H1 (cell line): ENCODE results near the gene FHIP1B. TPM values are rescaled to one million over a fixed set of nuclear protein-coding genes. Genes with fewer than 3 reads are reported as not detected.

Experiments
- CTCF ChIA-PET: fragments of 300-600 bp; sonication (Branson Sonifier 250); formaldehyde crosslinking; loops from one replicate; lab custom pipeline; 2021; ENCODE audit not compliant: partially characterized antibody; lab: Charles Lee
- POLR2A ChIA-PET: fragments of 300-600 bp; sonication (Branson Sonifier 250); formaldehyde crosslinking; loops from one replicate; lab custom pipeline; 2021; ENCODE audit warnings: inconsistent platforms; ENCODE audit not compliant: partially characterized antibody; lab: Charles Lee
- DNase-seq, 2 experiments: peaks; one replicate each; pipeline versions ENCODE4 v3.0.0 to v3.0.0-alpha.2; 2010 to 2022; ENCODE audit warnings: low spot score in 2 of 2, low read depth in 1 of 2, mixed read lengths in 1 of 2
- FAIRE-seq: peaks from 2 replicates; lab custom pipeline; 2011; peaks lifted over from hg19 to GRCh38; lab: Jason Lieb, UNC
- H2AFZ ChIP-seq: 2 replicates; pipeline ENCODE4 v1.8.1; 2012; ENCODE audit warnings: low read length, inconsistent platforms
- H2AK5ac ChIP-seq: 2 replicates; pipeline ENCODE4 v1.6.1; 2013; ENCODE audit warnings: low read depth, low read length
- H2BK120ac ChIP-seq: replicated peaks from 2 replicates; pipeline ENCODE3; 2013; ENCODE audit warnings: low read depth, low read length, inconsistent platforms
- H2BK12ac ChIP-seq: 2 replicates; pipeline ENCODE4 v1.6.1; 2013; ENCODE audit warnings: low read depth, low read length
- H2BK15ac ChIP-seq: 2 replicates; pipeline ENCODE4 v1.6.1; 2013; ENCODE audit warnings: low read length
- H2BK20ac ChIP-seq: 2 replicates; pipeline ENCODE4 v1.6.1; 2013; ENCODE audit warnings: low read length
- H2BK5ac ChIP-seq: 2 replicates; pipeline ENCODE4 v1.6.1; 2013; ENCODE audit warnings: low read depth, low read length
- H3K14ac ChIP-seq: 2 replicates; pipeline ENCODE4 v1.6.1; 2013; ENCODE audit warnings: inconsistent platforms; ENCODE audit not compliant: insufficient read length
- H3K18ac ChIP-seq: 2 replicates; pipeline ENCODE4 v1.6.1; 2013; ENCODE audit warnings: low read length; ENCODE audit errors: extremely low read depth
- H3K23ac ChIP-seq: 2 replicates; pipeline ENCODE4 v1.6.1; 2013; ENCODE audit warnings: inconsistent platforms; ENCODE audit not compliant: insufficient read length
- H3K23me2 ChIP-seq: 2 replicates; pipeline ENCODE4 v1.6.1; 2013; ENCODE audit warnings: low read depth, low read length
- H3K27ac ChIP-seq: 2 replicates; pipeline ENCODE4 v1.6.1; 2011; ENCODE audit warnings: low read depth, low read length, inconsistent platforms
- H3K27me3 ChIP-seq, 4 experiments: replicated peaks in 1 of 4; 1 replicate in 1 of 4; 2 replicates in 3 of 4; pipeline versions ENCODE4 v1.6.1 to v1.8.1; 2011 to 2013; ENCODE audit warnings: low read length in 3 of 4, mild to moderate bottlenecking in 3 of 4, inconsistent platforms in 2 of 4, mixed read lengths in 2 of 4, moderate library complexity in 1 of 4; ENCODE audit not compliant: control insufficient read depth in 3 of 4, insufficient read depth in 3 of 4; ENCODE audit errors: extremely low read depth in 1 of 4
- H3K36me3 ChIP-seq, 4 experiments: 2 replicates each; pipeline versions ENCODE4 v1.6.1 to v1.8.1; 2011 to 2013; ENCODE audit warnings: mild to moderate bottlenecking in 4 of 4, low read length in 3 of 4, moderate library complexity in 2 of 4, control low read depth in 1 of 4, inconsistent platforms in 1 of 4; ENCODE audit not compliant: insufficient read depth in 4 of 4, control insufficient read depth in 2 of 4
- H3K4ac ChIP-seq: replicated peaks from 2 replicates; pipeline ENCODE3; 2013; ENCODE audit warnings: low read length, low read depth, mixed read lengths, inconsistent platforms; ENCODE audit not compliant: insufficient read length
- H3K4me1 ChIP-seq, 4 experiments: replicated peaks in 1 of 4; 1 replicate in 1 of 4; 2 replicates in 3 of 4; pipeline versions ENCODE4 v1.6.1 to v1.8.1; 2011 to 2013; ENCODE audit warnings: low read length in 3 of 4, inconsistent platforms in 2 of 4, mixed read lengths in 1 of 4; ENCODE audit not compliant: insufficient read depth in 4 of 4, control insufficient read depth in 3 of 4
- H3K4me2 ChIP-seq, 2 experiments: 2 replicates each; pipeline versions ENCODE4 v1.6.1 to v1.8.1; 2011 to 2013; ENCODE audit warnings: low read depth in 2 of 2, low read length in 2 of 2, control low read depth in 1 of 2, inconsistent platforms in 1 of 2, mild to moderate bottlenecking in 1 of 2; ENCODE audit not compliant: insufficient read depth in 1 of 2
- H3K4me3 ChIP-seq, 4 experiments: fragments of 200-600, 300-600 bp in 1 of 4; sonication (generic), shearing (Covaris generic), sonication (Bioruptor Twin) in 1 of 4; 2 replicates each; pipeline versions ENCODE4 v1.5.1 to v1.8.1; 2011 to 2016; ENCODE audit warnings: low read length in 4 of 4, low read depth in 3 of 4, control low read depth in 2 of 4, inconsistent platforms in 2 of 4, mild to moderate bottlenecking in 2 of 4, mixed read lengths in 1 of 4, moderate library complexity in 1 of 4; ENCODE audit not compliant: insufficient read depth in 2 of 4; ENCODE audit errors: extremely low read depth in 1 of 4
- H3K56ac ChIP-seq: replicated peaks from 2 replicates; pipeline ENCODE3; 2013; ENCODE audit warnings: low read depth, mild to moderate bottlenecking, mixed read lengths, low read length, inconsistent platforms; ENCODE audit not compliant: insufficient read length
- H3K79me1 ChIP-seq: 2 replicates; pipeline ENCODE4 v1.6.1; 2013; ENCODE audit warnings: low read depth, low read length, control low read depth
- H3K79me2 ChIP-seq, 2 experiments: 2 replicates each; pipeline versions ENCODE4 v1.6.1 to v1.8.1; 2012 to 2013; ENCODE audit warnings: low read length in 2 of 2, mild to moderate bottlenecking in 2 of 2, inconsistent platforms in 1 of 2; ENCODE audit not compliant: insufficient read depth in 2 of 2, control insufficient read depth in 1 of 2
- H3K9ac ChIP-seq, 4 experiments: replicated peaks in 1 of 4; 1 replicate in 1 of 4; 2 replicates in 3 of 4; pipeline versions ENCODE4 v1.6.1 to v1.8.1; 2011 to 2013; ENCODE audit warnings: low read depth in 3 of 4, low read length in 3 of 4, control low read depth in 2 of 4, mild to moderate bottlenecking in 2 of 4, moderate library complexity in 2 of 4, inconsistent platforms in 1 of 4; ENCODE audit errors: extremely low read depth in 1 of 4
- H3K9me3 ChIP-seq, 2 experiments: 2 replicates each; pipeline versions ENCODE4 v1.6.1 to v1.8.1; 2012 to 2013; ENCODE audit warnings: mild to moderate bottlenecking in 2 of 2, moderate library complexity in 2 of 2, control low read depth in 1 of 2, inconsistent platforms in 1 of 2, low read depth in 1 of 2, low read length in 1 of 2, mixed read lengths in 1 of 2; ENCODE audit not compliant: insufficient read depth in 2 of 2
- H4K20me1 ChIP-seq, 2 experiments: replicated peaks in 1 of 2; 2 replicates each; pipeline versions ENCODE3 to v1.8.1; 2011 to 2013; ENCODE audit warnings: inconsistent platforms in 2 of 2, low read length in 2 of 2, mild to moderate bottlenecking in 1 of 2; ENCODE audit not compliant: insufficient read depth in 2 of 2, control insufficient read depth in 1 of 2
- H4K5ac ChIP-seq: 2 replicates; pipeline ENCODE4 v1.6.1; 2013; ENCODE audit warnings: low read length, low read depth, mixed read lengths, inconsistent platforms; ENCODE audit not compliant: insufficient read length
- H4K8ac ChIP-seq: 2 replicates; pipeline ENCODE4 v1.8.0; 2013; ENCODE audit warnings: mild to moderate bottlenecking, moderate library complexity, low read length, inconsistent platforms; ENCODE audit not compliant: insufficient read depth; ENCODE audit errors: extremely low read depth
- H4K91ac ChIP-seq: replicated peaks from 2 replicates; pipeline ENCODE3; 2013; ENCODE audit warnings: low read length, mixed read lengths, inconsistent platforms; ENCODE audit not compliant: insufficient read length
- BCL11A ChIP-seq, 2 experiments: IDR thresholded peaks; one replicate each; pipeline ENCODE4 v1.6.1; 2011; ENCODE audit warnings: low read depth in 2 of 2, low read length in 2 of 2, mild to moderate bottlenecking in 2 of 2
- CBX5 ChIP-seq: fragments of 300-800, 300-1000 bp; sonication (generic); IDR thresholded peaks from 2 replicates; pipeline ENCODE4 v1.7.1; 2016; ENCODE audit warnings: antibody characterized with exemption, low read length, low read depth
- CHD1 ChIP-seq: IDR thresholded peaks from 2 replicates; pipeline ENCODE4 v1.6.1; 2012; ENCODE audit warnings: low read depth, low read length, improper control_type of control experiment
- CTBP2 ChIP-seq: IDR thresholded peaks from 2 replicates; pipeline ENCODE4 v1.7.0; 2011; ENCODE audit warnings: borderline replicate concordance, mild to moderate bottlenecking, moderate library complexity, mixed read lengths, low read length; ENCODE audit not compliant: insufficient read depth, insufficient read length
- EZH2 ChIP-seq: fragments of 200-600 bp; sonication (generic); IDR thresholded peaks from 2 replicates; pipeline ENCODE4 v1.7.1; 2012; ENCODE audit warnings: low read depth, mild to moderate bottlenecking, moderate library complexity, low read length, inconsistent platforms; ENCODE audit not compliant: severe bottlenecking
- KDM1A ChIP-seq: fragments of 200-600, 300-600 bp; sonication (generic); IDR thresholded peaks from 2 replicates; pipeline ENCODE4 v1.7.1; 2016; ENCODE audit warnings: mild to moderate bottlenecking, low read length, borderline replicate concordance
- MAX ChIP-seq: IDR thresholded peaks from 2 replicates; pipeline ENCODE4 v1.6.1; 2012; ENCODE audit warnings: inconsistent platforms
- POLR2A ChIP-seq, 2 experiments: IDR thresholded peaks; 1 replicate in 1 of 2; 2 replicates in 1 of 2; pipeline ENCODE4 v1.6.1; 2011; ENCODE audit warnings: low read depth in 2 of 2, low read length in 2 of 2, mild to moderate bottlenecking in 2 of 2; ENCODE audit errors: control extremely low read depth in 1 of 2
- POLR2AphosphoS5 ChIP-seq: IDR thresholded peaks from 2 replicates; pipeline ENCODE4 v1.6.1; 2011; ENCODE audit warnings: low read depth, low read length
- RNF2 ChIP-seq: fragments of 200-900, 300-1000 bp; sonication (generic); IDR thresholded peaks from 2 replicates; pipeline ENCODE4 v1.7.1; 2016; ENCODE audit warnings: borderline replicate concordance, low read depth, mild to moderate bottlenecking, antibody characterized with exemption, low read length; ENCODE audit not compliant: poor library complexity, severe bottlenecking; ENCODE audit errors: missing control alignments
- SAP30 ChIP-seq: fragments of 300-600 bp; sonication (generic); IDR thresholded peaks from 2 replicates; pipeline ENCODE4 v1.7.1; 2012; ENCODE audit warnings: low read length, moderate library complexity, mild to moderate bottlenecking, inconsistent platforms; ENCODE audit not compliant: insufficient read depth, insufficient replicate concordance
- TAF1 ChIP-seq: IDR thresholded peaks from 2 replicates; pipeline ENCODE4 v1.6.1; 2011; ENCODE audit warnings: mild to moderate bottlenecking, low read depth, low read length
- TCF12 ChIP-seq: IDR thresholded peaks from 2 replicates; pipeline ENCODE4 v1.6.1; 2011; ENCODE audit warnings: low read depth, mild to moderate bottlenecking, low read length
- ZNF274 ChIP-seq: IDR thresholded peaks from 2 replicates; pipeline ENCODE4 v1.7.0; 2012; ENCODE audit warnings: low read length, borderline replicate concordance; ENCODE audit errors: extremely low read depth
- WGBS, 2 experiments: shearing (Covaris generic) in 1 of 2; methylation state at CpG; one replicate each; pipeline versions ENCODE4 v1.1.6 to v1.1.7; 2013 to 2015; ENCODE audit warnings: low lambda C conversion rate in 2 of 2, mixed read lengths in 2 of 2, inconsistent platforms in 1 of 2, low coverage in 1 of 2, missing lambda C conversion rate in 1 of 2; ENCODE audit not compliant: insufficient replicate concordance in 2 of 2, insufficient coverage in 1 of 2, insufficient read length in 1 of 2; ENCODE audit errors: extremely low coverage in 1 of 2, missing lambda C conversion rate in 1 of 2; 5-methylcytosine and 5-hydroxymethylcytosine counted together
- polyA plus RNA-seq, 7 experiments: library from polyadenylated mRNA; depleted of rRNA in 3 of 7; stranded (reverse) in 5 of 7; unstranded in 2 of 7; fragments of >200 nt in 5 of 7; fragments of 200-250 nt in 2 of 7; gene quantifications; 1 replicate in 5 of 7; 2 replicates in 1 of 7; 4 replicates in 1 of 7; pipeline versions ENCODE4 v1.2.1 to v1.2.3, GENCODE V29; 2011 to 2013; ENCODE audit warnings: missing spikeins in 2 of 7, mixed read lengths in 2 of 7
- total RNA-seq: library from RNA; stranded (reverse); fragmentation: NEBNext Ultra II Directional; extraction: Animal tissue kit (Norgen Biotek cat#: 25700); gene quantifications from 2 replicates; pipeline ENCODE4 v1.2.1, GENCODE V29; 2021

The FHIP1B gene
- total and polyA plus RNA-seq, 2 of the 8 experiments (the other 6 are each of a cell fraction or from before 2014, with no cell fraction given), result 16.8 to 41.9 TPM

- Histone ChIP-seq H2BK20ac (no peak overlapping the region), H3K27ac (no peak overlapping the region), H3K9ac (no peak overlapping the region), H3K23ac (no peak overlapping the region), H3K4me2 (no peak overlapping the region), H3K79me2 (no peaks in the 10 kb centered on the region), H3K79me1 (no peaks in the 10 kb centered on the region), H3K4me3 (no peak overlapping the region), H2BK12ac (no peak overlapping the region), H3K4me1 (peaks cover 0 to 3% (median 1%) of the 10 kb centered on the region in 4 experiments; a peak in 2 of 7 replicates), H3K27me3 (no peaks in the 10 kb centered on the region), H3K4ac (no peak overlapping the region), H3K18ac (no peak overlapping the region), H3K23me2 (no peaks in the 10 kb centered on the region), H2BK120ac (no peak overlapping the region), H4K8ac (no peak overlapping the region), H3K9me3 (no peaks in the 10 kb centered on the region; a peak in 1 of 4 replicates), H3K36me3 (peaks cover 0 to 3% (median 1%) of the 10 kb centered on the region in 4 experiments; a peak in 5 of 8 replicates), H4K91ac (no peak overlapping the region), H2AK5ac (no peak overlapping the region), H3K14ac (no peak overlapping the region), H2BK15ac (no peak overlapping the region), H2AFZ (no peak overlapping the region), H4K5ac (no peak overlapping the region), H3K56ac (no peak overlapping the region), H4K20me1 (no peaks in the 10 kb centered on the region), H2BK5ac (no peak overlapping the region)
- FAIRE-seq, result no peak
- WGBS, 2 experiments, result 92% methylated on average over 1 of the region's 1 CpG; no CpG with 5 or more reads in 1 of the 2 experiments
- POLR2A ChIA-PET, result no interaction called here
- DNase-seq, result no peak
- CTCF ChIA-PET, result interaction anchor here (1.2 to 2.3 kb wide), 2 partner anchors 11 to 66 kb away, joined by 3 to 11 read pairs; no protein-coding TSS in a partner anchor
- TF ChIP-seq CBX5, result no peak
- TF ChIP-seq EZH2, result no peak
- no peak for TF ChIP-seq POLR2AphosphoS5
- no peak for TF ChIP-seq MAX
- TF ChIP-seq KDM1A, result no peak
- TF ChIP-seq CTBP2, result no peak
- TF ChIP-seq POLR2A (IDR thresholded peaks at IDR 0.05; ENCODE audit: control extremely low read depth in 1 of 2, low read depth in 2 of 2, low read length in 2 of 2), result no peak
- TF ChIP-seq RNF2, result no peak
- TF ChIP-seq CHD1, result no peak
- no peak for TF ChIP-seq TAF1
- TF ChIP-seq SAP30, result no peak
- TF ChIP-seq ZNF274, result no peak
- no peak for TF ChIP-seq BCL11A (IDR thresholded peaks at IDR 0.05; ENCODE audit: low read depth in 2 of 2, low read length in 2 of 2)
- TF ChIP-seq TCF12, result no peak
Measured at GRCh38 chr11:6204706-6205105, 29.7 kb downstream of the FHIP1B start.
